ENCODE measurements around the gene HCST.

HCST gene

GRCh38 chr19:35939307-35940077 is 37.2 kb downstream of the HCST start:
- no peak for FAIRE-seq

- no peak for FAIRE-seq
These were observed 37.9 kb downstream of the HCST start for GRCh38 chr19:35940078-35940775.

GRCh38 chr19:35940839-35941238 is 38.5 kb downstream of the HCST start:
- FAIRE-seq, result no peak

- no peak for FAIRE-seq
These were observed 39.9 kb downstream of the HCST start for GRCh38 chr19:35942235-35942634.

- FAIRE-seq, result no peak
These were observed 41.3 kb downstream of the HCST start for GRCh38 chr19:35943321-35944301.

- FAIRE-seq, result no peak
These were observed 42.2 kb downstream of the HCST start for GRCh38 chr19:35944556-35944955.

GRCh38 chr19:35945121-35945790 is 42.9 kb downstream of the HCST start:
- no peak for FAIRE-seq

GRCh38 chr19:35946203-35946602 is 43.9 kb downstream of the HCST start:
- FAIRE-seq, result no peak

GRCh38 chr19:35949131-35949530 is 46.8 kb downstream of the HCST start:
- FAIRE-seq, result no peak

All from islet of Langerhans (tissue), 1 donor.